Measurements from ENCODE around the gene LGI2. TPM values are rescaled to one million over a fixed set of nuclear protein-coding genes. Genes with fewer than 3 reads are reported as not detected.
"Not testable (repeated sequence)": the region's sequence is repeated elsewhere in the genome, so short reads cannot be mapped to it uniquely, and the experiment has no call there.

LGI2 gene
- total RNA-seq, 1 donor from 2014 or later: 0.18 TPM

GRCh38 chr4:25020236-25020635 lies 10.5 kb downstream of the LGI2 start:
- TF ChIP-seq CTCF (IDR thresholded peaks at IDR 0.05; ENCODE audit: unreplicated experiment): no peak
- H3K27me3 Mint-ChIP-seq (ENCODE audit: unreplicated experiment): no peaks in the 10 kb centered on the region
- no peaks in the 10 kb centered on the region for H3K9me3 Mint-ChIP-seq (ENCODE audit: unreplicated experiment)
- H3K4me3 Mint-ChIP-seq (ENCODE audit: unreplicated experiment): no peak overlapping the region
- no peak for DNase-seq (ENCODE audit: low spot score)
- no peaks in the 10 kb centered on the region for H3K36me3 Mint-ChIP-seq (ENCODE audit: low read depth, unreplicated experiment)
- H3K27ac Mint-ChIP-seq (ENCODE audit: unreplicated experiment): no peak overlapping the region
- no peaks in the 10 kb centered on the region for H3K4me1 Mint-ChIP-seq (ENCODE audit: unreplicated experiment)

GRCh38 chr4:25019501-25019900 lies 11.2 kb downstream of the LGI2 start:
- no peak for DNase-seq (ENCODE audit: low spot score)
- Mint-ChIP-seq H3K27me3 (ENCODE audit: unreplicated experiment) (no peaks in the 10 kb centered on the region), H3K36me3 (ENCODE audit: low read depth, unreplicated experiment) (no peaks in the 10 kb centered on the region), H3K27ac (ENCODE audit: unreplicated experiment) (no peak overlapping the region), H3K4me1 (ENCODE audit: unreplicated experiment) (no peaks in the 10 kb centered on the region), H3K4me3 (ENCODE audit: unreplicated experiment) (no peak overlapping the region), H3K9me3 (ENCODE audit: unreplicated experiment) (no peaks in the 10 kb centered on the region)
- TF ChIP-seq CTCF (IDR thresholded peaks at IDR 0.05; ENCODE audit: unreplicated experiment): no peak

- Mint-ChIP-seq H3K4me3 (ENCODE audit: unreplicated experiment) (no peak overlapping the region), H3K4me1 (ENCODE audit: unreplicated experiment) (peaks cover 5% of the 10 kb centered on the region), H3K9me3 (ENCODE audit: unreplicated experiment) (no peaks in the 10 kb centered on the region), H3K27me3 (ENCODE audit: unreplicated experiment) (peaks cover 2% of the 10 kb centered on the region), H3K27ac (ENCODE audit: unreplicated experiment) (no peak overlapping the region), H3K36me3 (ENCODE audit: low read depth, unreplicated experiment) (no peaks in the 10 kb centered on the region)
- no peak for TF ChIP-seq CTCF (IDR thresholded peaks at IDR 0.05; ENCODE audit: unreplicated experiment)
- no peak for DNase-seq (ENCODE audit: low spot score)
These were observed 15.7 kb downstream of the LGI2 start for GRCh38 chr4:25015012-25015411.

- H3K9me3 Mint-ChIP-seq (ENCODE audit: unreplicated experiment); DNase-seq (ENCODE audit: low spot score); H3K4me1 Mint-ChIP-seq (ENCODE audit: unreplicated experiment); H3K4me3 Mint-ChIP-seq (ENCODE audit: unreplicated experiment); H3K27me3 Mint-ChIP-seq (ENCODE audit: unreplicated experiment); H3K36me3 Mint-ChIP-seq (ENCODE audit: low read depth, unreplicated experiment); H3K27ac Mint-ChIP-seq (ENCODE audit: unreplicated experiment): not testable (repeated sequence)
These were observed 16.1 kb downstream of the LGI2 start for GRCh38 chr4:25014662-25014983.

- Mint-ChIP-seq H3K27me3 (ENCODE audit: unreplicated experiment) (peaks cover 2% of the 10 kb centered on the region), H3K4me1 (ENCODE audit: unreplicated experiment) (peaks cover 7% of the 10 kb centered on the region), H3K4me3 (ENCODE audit: unreplicated experiment) (no peak overlapping the region), H3K36me3 (ENCODE audit: low read depth, unreplicated experiment) (no peaks in the 10 kb centered on the region), H3K9me3 (ENCODE audit: unreplicated experiment) (no peaks in the 10 kb centered on the region), H3K27ac (ENCODE audit: unreplicated experiment) (no peak overlapping the region)
- no peak for TF ChIP-seq CTCF (IDR thresholded peaks at IDR 0.05; ENCODE audit: unreplicated experiment)
- DNase-seq (ENCODE audit: low spot score): no peak
These were observed 16.7 kb downstream of the LGI2 start for GRCh38 chr4:25013756-25014661.

Data from endothelial cell (in vitro differentiated cells).